K562 (cell line): ENCODE data around the gene NCKAP1. TPM values are rescaled to one million over a fixed set of nuclear protein-coding genes. Genes with fewer than 3 reads are reported as not detected.
A peak's percentile ranks its signal among the peaks of the same experiment; 100 is the strongest.

Experiments
- ATAC-seq: fragments of 200-7000 bp; cut with Tn5 transposase; 3 replicates; pipeline ENCODE4 v1.9.1; 2020; ENCODE audit warnings: moderate library complexity
- BruUV-seq: library from RNA; stranded (reverse); fragments of 400-500 nt; replicated peaks from 2 replicates; lab custom pipeline; 2021; lab: Mats Ljungman, UMichigan
- CTCF ChIA-PET: fragments of 300-600 bp; formaldehyde crosslinking; extraction: SDS; loops from one replicate; lab custom pipeline; 2021; ENCODE audit warnings: low intra/inter-chr PET ratio; lab: Yijun Ruan, JAX
- POLR2A ChIA-PET: fragments of 300-600, 350-650 bp; sonication (Branson Sonifier 250); formaldehyde crosslinking; extraction: SDS; loops from one replicate; lab custom pipeline; 2021; ENCODE audit warnings: antibody characterized with exemption, inconsistent platforms; lab: Yijun Ruan, JAX
- DNase-seq, 4 experiments: peaks; one replicate each; pipeline versions ENCODE4 v3.0.0 to v3.0.0-alpha.2; 2011 to 2018; ENCODE audit warnings: low spot score in 3 of 4, mixed read lengths in 3 of 4; ENCODE audit errors: extremely low read depth in 1 of 4
- FAIRE-seq: peaks from 2 replicates; lab custom pipeline; 2011; peaks lifted over from hg19 to GRCh38; lab: Jason Lieb, UNC
- H2AFZ ChIP-seq: 2 replicates; pipeline ENCODE4 v1.6.0; 2011; ENCODE audit warnings: low read depth, low read length, control low read depth, inconsistent platforms
- H3K27ac ChIP-seq: fragments of 200-600 bp; 3 replicates; pipeline ENCODE4 v1.8.0; 2011; ENCODE audit warnings: low read depth, mild to moderate bottlenecking, control low read depth, inconsistent platforms, low read length, moderate library complexity, mixed read lengths; ENCODE audit errors: extremely low read depth
- H3K27me3 ChIP-seq, 2 experiments: fragments of 300-600 bp in 1 of 2; 2 replicates in 1 of 2; 3 replicates in 1 of 2; pipeline versions ENCODE4 v1.6.0 to v1.8.0; 2011; ENCODE audit warnings: inconsistent platforms in 2 of 2, low read length in 2 of 2, mild to moderate bottlenecking in 1 of 2, mixed read lengths in 1 of 2, moderate library complexity in 1 of 2; ENCODE audit not compliant: control insufficient read depth in 2 of 2, insufficient read depth in 2 of 2
- H3K36me3 ChIP-seq: fragments of 300-600 bp; 3 replicates; pipeline ENCODE4 v1.8.0; 2011; ENCODE audit warnings: mild to moderate bottlenecking, low read length, inconsistent platforms; ENCODE audit not compliant: control insufficient read depth, insufficient read depth
- H3K4me1 ChIP-seq, 2 experiments: fragments of 200-600 bp in 1 of 2; replicated peaks in 1 of 2; 2 replicates in 1 of 2; 3 replicates in 1 of 2; pipeline versions ENCODE4 v1.5.1 to v1.8.0; 2011; ENCODE audit warnings: inconsistent platforms in 2 of 2, low read length in 2 of 2, mild to moderate bottlenecking in 1 of 2, mixed read lengths in 1 of 2, moderate library complexity in 1 of 2; ENCODE audit not compliant: control insufficient read depth in 2 of 2, insufficient read depth in 2 of 2
- H3K4me2 ChIP-seq: 2 replicates; pipeline ENCODE4 v1.6.1; 2011; ENCODE audit warnings: low read length, control low read depth, inconsistent platforms, mixed read lengths; ENCODE audit not compliant: insufficient read depth
- H3K4me3 ChIP-seq: fragments of 200-600 bp; sonication (generic), shearing (Covaris generic); 2 replicates; pipeline ENCODE4 v1.5.1; 2016; ENCODE audit warnings: control low read depth, inconsistent platforms
- H3K79me2 ChIP-seq: fragments of 200-600 bp; 3 replicates; pipeline ENCODE4 v1.8.0; 2011; ENCODE audit warnings: low read length, inconsistent platforms; ENCODE audit not compliant: control insufficient read depth, insufficient read depth
- H3K9ac ChIP-seq, 2 experiments: 2 replicates each; pipeline versions ENCODE4 v1.6.0 to v1.6.1; 2011; ENCODE audit warnings: low read depth in 2 of 2, low read length in 2 of 2, control low read depth in 1 of 2, inconsistent platforms in 1 of 2, mild to moderate bottlenecking in 1 of 2, mixed read lengths in 1 of 2; ENCODE audit not compliant: insufficient read depth in 1 of 2
- H3K9me1 ChIP-seq: one replicate; pipeline ENCODE4 v1.6.0; 2011; ENCODE audit warnings: inconsistent platforms, mild to moderate bottlenecking, low read length, moderate library complexity; ENCODE audit not compliant: control insufficient read depth, insufficient read depth
- H3K9me3 ChIP-seq: replicated peaks from 2 replicates; pipeline ENCODE4 v1.5.1; 2011; ENCODE audit warnings: low read depth, low read length, inconsistent platforms; ENCODE audit not compliant: control insufficient read depth, insufficient read depth
- H4K20me1 ChIP-seq: replicated peaks from 2 replicates; pipeline ENCODE4 v1.6.1; 2011; ENCODE audit warnings: low read length, inconsistent platforms, mixed read lengths; ENCODE audit not compliant: control insufficient read depth, insufficient read depth
- CCNT2 ChIP-seq: IDR thresholded peaks from 2 replicates; pipeline ENCODE4 v1.6.1; 2011; ENCODE audit warnings: borderline replicate concordance, low read depth, mild to moderate bottlenecking, moderate library complexity, mixed read lengths, low read length; ENCODE audit not compliant: insufficient read length; ENCODE audit errors: extremely low read depth
- CEBPB ChIP-seq: fragments of 450-650 bp; IDR thresholded peaks from 2 replicates; pipeline ENCODE4 v1.6.1; 2016; ENCODE audit warnings: missing genetic modification characterization, missing compliant biosample characterization
- CEBPG ChIP-seq, 3 experiments: fragments of 200-800 bp in 1 of 3; sonication (Bioruptor generic) in 1 of 3; sonication (generic) in 1 of 3; formaldehyde crosslinking in 1 of 3; IDR thresholded peaks in 2 of 3; conservative IDR thresholded peaks in 1 of 3; 2 replicates each; pipeline versions ENCODE4 v1.6.1 to v1.8.0; 2016 to 2022; ENCODE audit warnings: missing compliant biosample characterization in 2 of 3, missing genetic modification characterization in 2 of 3, mild to moderate bottlenecking in 1 of 3, missing genetic modification reagents in 1 of 3
- SIN3A ChIP-seq, 2 experiments: fragments of 150-350 bp in 1 of 2; IDR thresholded peaks; 2 replicates each; pipeline ENCODE4 v1.6.1; 2011 to 2016; ENCODE audit warnings: borderline replicate concordance in 2 of 2, low read depth in 2 of 2, low read length in 2 of 2, mild to moderate bottlenecking in 2 of 2, moderate library complexity in 2 of 2; ENCODE audit not compliant: control insufficient read depth in 1 of 2
- TFE3 ChIP-seq: fragments of 450-650 bp; formaldehyde crosslinking; IDR thresholded peaks from 2 replicates; pipeline ENCODE4 v1.4.0; 2020; ENCODE audit warnings: mild to moderate bottlenecking, mixed read lengths
- ZKSCAN8 ChIP-seq: fragments of 200-800 bp; sonication (Bioruptor generic); IDR thresholded peaks from 2 replicates; pipeline ENCODE4 v1.6.1; 2016; ENCODE audit warnings: missing genetic modification characterization, missing compliant biosample characterization
- ZNF23 ChIP-seq: fragments of 250-450 bp; sonication (Bioruptor Pico); IDR thresholded peaks from 2 replicates; pipeline ENCODE4 v1.4.0; 2020; ENCODE audit warnings: mild to moderate bottlenecking
- ZNF347 ChIP-seq: fragments of 450-650 bp; formaldehyde crosslinking; IDR thresholded peaks from 2 replicates; pipeline ENCODE4 v1.4.0; 2020; ENCODE audit warnings: low read depth, mild to moderate bottlenecking, moderate library complexity
- ZNF830 ChIP-seq: fragments of 250-450 bp; sonication (Bioruptor Pico); IDR thresholded peaks from 2 replicates; pipeline ENCODE4 v1.5.0; 2021; ENCODE audit warnings: mild to moderate bottlenecking
- in situ Hi-C: fragments of 300-500 bp; cut with MboI; formaldehyde crosslinking; loops from 4 replicates; pipeline ENCODE4 v1.15.0; 2018; ENCODE audit warnings: inconsistent platforms, mixed read lengths
- intact Hi-C: fragments of 100-400 bp; cut with micrococcal nuclease; formaldehyde crosslinking; loops from 2 replicates; pipeline ENCODE4 v1.14.2; 2022
- polyA plus RNA-seq, 8 experiments: library from polyadenylated mRNA; depleted of rRNA in 4 of 8; stranded (reverse) in 5 of 8; unstranded in 3 of 8; fragments of >200 nt; fragmentation: Nextera tagmentation in 2 of 8; fragmentation: Illumina TruSeq in 1 of 8; extraction: Ambion mirVana in 2 of 8; extraction: Trizol in 1 of 8; gene quantifications; 2 replicates each; pipeline versions ENCODE4 v1.2.1 to v1.2.3, GENCODE V29; 2011 to 2014; ENCODE audit warnings: inconsistent platforms in 1 of 8, missing spikeins in 1 of 8
- total RNA-seq, 7 experiments: library from RNA; depleted of rRNA in 6 of 7; stranded (reverse); fragments of >200 nt in 6 of 7; fragmentation: Illumina TruSeq in 2 of 7; extraction: Trizol in 2 of 7; gene quantifications; 2 replicates each; pipeline versions ENCODE4 v1.2.1 to v1.2.3, GENCODE V29; 2011 to 2021; ENCODE audit warnings: low replicate concordance in 1 of 7
- TF ChIP-seq, protein P1 (sequence below): sonication (generic); formaldehyde crosslinking; IDR thresholded peaks from 2 replicates; pipeline ENCODE4 v1.5.0; 2020; ENCODE audit warnings: missing genetic modification reagents

NCKAP1 gene
- total and polyA plus RNA-seq, 9 of the 15 experiments (the other 6 are each of a cell fraction or from before 2014, with no cell fraction given), result 34.0 to 153 (median 88.7) TPM

GRCh38 chr2:182924306-182924705 lies 114.0 kb downstream of the NCKAP1 start:
- Histone ChIP-seq H4K20me1 (no peaks in the 10 kb centered on the region), H3K36me3 (peaks cover 68% of the 10 kb centered on the region), H3K4me1 (no peaks in the 10 kb centered on the region), H3K9me3 (no peaks in the 10 kb centered on the region), H3K4me2 (no peak overlapping the region), H3K27me3 (no peaks in the 10 kb centered on the region), H3K4me3 (no peak overlapping the region), H3K27ac (no peak overlapping the region), H3K79me2 (no peaks in the 10 kb centered on the region), H3K9ac (no peak overlapping the region), H3K9me1 (no peaks in the 10 kb centered on the region), H2AFZ (no peak overlapping the region)
- CTCF ChIA-PET, result no interaction called here
- ATAC-seq, result no peak
- intact Hi-C loops, result no loop called here
- DNase-seq, result no peak
- BruUV-seq, result no TSS peak
- no peak for FAIRE-seq
- POLR2A ChIA-PET, result no interaction called here
- in situ Hi-C loops, result no loop called here
- TF ChIP-seq ZNF347 (CRISPR knock-in tag) (no peak), CEBPG (CRISPR knock-in tag; IDR thresholded peaks at IDR 0.05) (no peak), CEBPG (tag; conservative IDR thresholded peaks at IDR 0.05 in 1 of 2, IDR thresholded peaks at IDR 0.05 in 1 of 2) (peak in 1 of 2 experiments; percentile 74; a peak in 3 of 4 replicates), TFE3 (CRISPR knock-in tag) (no peak), SIN3A (IDR thresholded peaks at IDR 0.05; ENCODE audit: borderline replicate concordance in 2 of 2, control insufficient read depth in 1 of 2, low read depth in 2 of 2, low read length in 2 of 2) (no peak), ZNF23 (no peak), ZKSCAN8 (CRISPR knock-in tag) (no peak), ZNF830 (CRISPR knock-in tag) (no peak), CCNT2 (no peak), CEBPB (tag) (peak; percentile 68)
- TF ChIP-seq, protein P1, sequence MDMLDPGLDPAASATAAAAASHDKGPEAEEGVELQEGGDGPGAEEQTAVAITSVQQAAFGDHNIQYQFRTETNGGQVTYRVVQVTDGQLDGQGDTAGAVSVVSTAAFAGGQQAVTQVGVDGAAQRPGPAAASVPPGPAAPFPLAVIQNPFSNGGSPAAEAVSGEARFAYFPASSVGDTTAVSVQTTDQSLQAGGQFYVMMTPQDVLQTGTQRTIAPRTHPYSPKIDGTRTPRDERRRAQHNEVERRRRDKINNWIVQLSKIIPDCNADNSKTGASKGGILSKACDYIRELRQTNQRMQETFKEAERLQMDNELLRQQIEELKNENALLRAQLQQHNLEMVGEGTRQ (CRISPR knock-in tag), result no peak
